Epithelial cell of proximal tubule (primary cell): Measurements from ENCODE around the gene NAB1. TPM values are rescaled to one million over a fixed set of nuclear protein-coding genes. Genes with fewer than 3 reads are reported as not detected.

ENCODE experiments used
- DNase-seq: peaks from one replicate; pipeline ENCODE4 v3.0.0-alpha.2; 2011; ENCODE audit warnings: low read depth
- H3K4me3 ChIP-seq: 2 replicates; pipeline ENCODE4 v1.5.1; 2011; ENCODE audit warnings: low read depth, mild to moderate bottlenecking, low read length
- total RNA-seq: library from RNA; depleted of rRNA; stranded (reverse); fragments of >200 nt; gene quantifications from 2 replicates; pipeline ENCODE4 v1.2.3, GENCODE V29; 2015
- TF ChIP-seq, protein P1 (sequence below): conservative IDR thresholded peaks from 2 replicates; pipeline ENCODE4 v1.5.1; 2012; ENCODE audit warnings: low read depth, mild to moderate bottlenecking, low read length

Gene NAB1
- total RNA-seq, 1 donor from 2014 or later = 10.0 TPM

GRCh38 chr2:190670182-190670946, 21.5 kb downstream of the NAB1 start:
- no peak for DNase-seq
- TF ChIP-seq, protein P1, sequence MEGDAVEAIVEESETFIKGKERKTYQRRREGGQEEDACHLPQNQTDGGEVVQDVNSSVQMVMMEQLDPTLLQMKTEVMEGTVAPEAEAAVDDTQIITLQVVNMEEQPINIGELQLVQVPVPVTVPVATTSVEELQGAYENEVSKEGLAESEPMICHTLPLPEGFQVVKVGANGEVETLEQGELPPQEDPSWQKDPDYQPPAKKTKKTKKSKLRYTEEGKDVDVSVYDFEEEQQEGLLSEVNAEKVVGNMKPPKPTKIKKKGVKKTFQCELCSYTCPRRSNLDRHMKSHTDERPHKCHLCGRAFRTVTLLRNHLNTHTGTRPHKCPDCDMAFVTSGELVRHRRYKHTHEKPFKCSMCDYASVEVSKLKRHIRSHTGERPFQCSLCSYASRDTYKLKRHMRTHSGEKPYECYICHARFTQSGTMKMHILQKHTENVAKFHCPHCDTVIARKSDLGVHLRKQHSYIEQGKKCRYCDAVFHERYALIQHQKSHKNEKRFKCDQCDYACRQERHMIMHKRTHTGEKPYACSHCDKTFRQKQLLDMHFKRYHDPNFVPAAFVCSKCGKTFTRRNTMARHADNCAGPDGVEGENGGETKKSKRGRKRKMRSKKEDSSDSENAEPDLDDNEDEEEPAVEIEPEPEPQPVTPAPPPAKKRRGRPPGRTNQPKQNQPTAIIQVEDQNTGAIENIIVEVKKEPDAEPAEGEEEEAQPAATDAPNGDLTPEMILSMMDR = no peak

GRCh38 chr2:190674966-190675650, 26.2 kb downstream of the NAB1 start:
- TF ChIP-seq, protein P1 = no peak
- no peak overlapping the region for H3K4me3 ChIP-seq
- no peak for DNase-seq

More at GRCh38 chr2:190670182-190670946, 21.5 kb downstream of the NAB1 start:
- no peak overlapping the region for H3K4me3 ChIP-seq

- H3K4me3 ChIP-seq = no peak overlapping the region
- no peak for DNase-seq
- TF ChIP-seq, protein P1 = no peak
These were observed 28.4 kb downstream of the NAB1 start for GRCh38 chr2:190677255-190677654.

DNA sequence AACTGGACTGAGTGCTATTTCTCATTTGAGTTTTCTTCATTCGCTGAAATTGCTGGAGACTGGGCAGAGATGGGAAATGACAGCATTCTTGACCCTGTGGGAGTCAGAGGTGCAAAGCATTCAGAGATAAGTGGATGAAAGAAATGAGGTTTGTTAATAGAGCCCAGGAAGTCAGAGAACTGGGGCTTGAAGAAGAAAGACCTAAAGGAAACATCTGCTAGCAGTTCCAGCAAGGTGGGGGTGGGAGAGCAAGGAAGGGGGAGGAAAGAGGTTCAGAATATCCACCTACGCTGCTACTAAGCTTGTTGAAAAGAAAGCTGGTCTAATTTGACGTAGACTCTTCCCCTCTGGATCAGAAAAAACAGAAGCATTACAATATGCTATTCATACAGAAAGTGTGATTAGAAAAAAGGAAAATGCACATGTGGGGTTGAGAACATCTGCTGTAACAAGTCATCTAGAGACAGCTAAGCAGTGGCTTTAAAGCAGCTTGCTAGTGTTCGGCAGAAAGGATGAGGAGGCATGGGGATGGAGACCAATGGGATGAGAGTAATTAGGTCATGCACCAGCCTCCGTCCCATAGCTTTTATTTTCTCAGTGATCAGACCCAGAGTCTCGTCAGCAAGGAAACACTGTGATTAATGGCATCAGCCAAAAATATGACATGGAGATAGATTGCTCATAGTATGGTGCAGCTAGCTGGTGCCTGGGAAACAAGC, 29.7 kb downstream of the NAB1 start:
- no peak overlapping the region for H3K4me3 ChIP-seq
- no peak for DNase-seq
- TF ChIP-seq, protein P1 = no peak

- no peak for DNase-seq
- H3K4me3 ChIP-seq = no peak overlapping the region
- TF ChIP-seq, protein P1 = no peak
These were observed 30.5 kb downstream of the NAB1 start for GRCh38 chr2:190679391-190679790.

GRCh38 chr2:190679813-190680591, 31.1 kb downstream of the NAB1 start:
- TF ChIP-seq, protein P1 = peak; percentile 76
- H3K4me3 ChIP-seq = no peak overlapping the region
- no peak for DNase-seq
